Astrocyte of the cerebellum (primary cell): ENCODE data around the gene OR4Q2.

Experiments used
- DNase-seq: peaks from one replicate; pipeline ENCODE4 v3.0.0-alpha.2; 2011; ENCODE audit warnings: low read depth
- H3K4me3 ChIP-seq: 2 replicates; pipeline ENCODE4 v1.5.1; 2011; ENCODE audit warnings: mild to moderate bottlenecking, low read depth, low read length, moderate library complexity
- CTCF ChIP-seq: IDR thresholded peaks from 2 replicates; pipeline ENCODE4 v1.5.1; 2012; ENCODE audit warnings: low read length, low read depth, moderate library complexity, mild to moderate bottlenecking; ENCODE audit errors: missing control alignments
- in situ Hi-C: cut with HindIII; loops from 2 replicates; pipeline ENCODE4 v1.10.0; 2017; ENCODE audit warnings: low sequenced_read_pairs

The OR4Q2 gene

GRCh38 chr14:20019257-20019865 is 17.4 kb downstream of the OR4Q2 start, which contains the start of gene OR4K14:
OR4K14 (minus strand) TSS chr14:20019307; CDS start chr14:20015193, 4,114 bp downstream.
- DNase-seq = no peak
- TF ChIP-seq CTCF = no peak
- H3K4me3 ChIP-seq = no peak within 1 kb of the TSS
- in situ Hi-C loops = no loop called here

- no peak overlapping the region for H3K4me3 ChIP-seq
- in situ Hi-C loops = no loop called here
- no peak for TF ChIP-seq CTCF
- DNase-seq = no peak
These were observed 29.1 kb downstream of the OR4Q2 start for GRCh38 chr14:20031058-20031457.

DNA sequence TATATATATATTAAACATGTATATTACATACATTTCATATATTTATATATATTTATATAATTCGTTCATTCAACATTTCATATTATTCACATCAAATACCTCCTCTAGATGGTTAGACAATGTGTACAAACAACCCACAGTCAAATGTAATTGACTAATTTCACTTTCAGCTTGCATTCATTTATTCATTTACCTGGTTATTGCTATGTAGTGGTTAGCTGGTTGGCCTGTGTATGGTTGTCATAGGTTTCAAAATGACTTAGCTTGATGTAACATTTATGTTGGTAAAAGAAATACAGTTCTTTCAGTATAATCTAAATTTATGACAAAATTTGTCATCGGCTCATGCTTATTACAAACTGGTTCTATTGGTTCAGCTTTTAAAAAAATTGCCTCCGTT is 33.5 kb downstream of the OR4Q2 start:
- in situ Hi-C loops = no loop called here
- no peak for TF ChIP-seq CTCF
- H3K4me3 ChIP-seq = no peak overlapping the region
- DNase-seq = no peak

- no peak for DNase-seq
- H3K4me3 ChIP-seq = no peak within 1 kb of the TSS
- in situ Hi-C loops = no loop called here
- TF ChIP-seq CTCF = no peak
These were observed 34.0 kb downstream of the OR4Q2 start, which contains the start of gene OR4K13 for GRCh38 chr14:20035938-20036337. OR4K13 (minus strand) TSS chr14:20036038; CDS start chr14:20034758, 1,280 bp downstream.

DNA sequence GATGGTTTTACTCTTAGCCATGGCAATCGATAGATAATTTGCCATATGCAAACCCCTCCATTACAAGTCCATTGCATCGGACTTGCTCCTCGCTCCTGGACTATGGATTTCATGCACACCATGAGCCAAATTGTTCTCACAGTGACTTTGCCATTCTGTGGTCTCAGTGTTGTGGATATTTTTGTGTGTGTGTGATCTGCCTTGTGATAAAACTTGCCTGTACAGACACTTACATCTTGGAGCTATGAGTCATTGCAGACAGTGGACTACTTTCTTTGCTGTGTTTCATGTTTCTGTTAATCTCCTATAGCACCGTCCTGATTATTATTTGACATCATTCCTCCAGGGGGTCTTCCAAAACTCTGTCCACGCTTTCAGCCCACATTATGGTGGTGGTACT is 42.3 kb downstream of the OR4Q2 start:
- no peak for DNase-seq
- no peak for TF ChIP-seq CTCF
- H3K4me3 ChIP-seq = no peak overlapping the region
- in situ Hi-C loops = no loop called here

DNA sequence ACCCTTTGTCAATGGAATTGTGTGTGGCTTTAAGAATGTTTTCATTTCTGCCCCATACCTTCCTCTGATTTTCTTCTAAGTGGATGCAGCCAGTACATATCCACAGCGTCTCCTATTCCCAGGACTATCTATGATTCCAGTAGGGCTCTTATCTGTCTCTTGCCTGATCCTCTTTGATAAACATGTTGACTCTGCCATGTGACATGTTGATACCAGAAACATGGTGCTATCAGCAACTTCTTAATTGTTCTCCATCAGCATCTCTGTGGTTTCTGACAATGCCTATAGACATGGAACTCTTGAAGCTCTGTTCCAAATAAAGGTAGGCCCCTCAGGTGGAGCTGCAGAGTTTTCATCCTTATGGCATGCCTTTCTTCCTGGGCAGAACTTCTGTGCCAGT is 46.2 kb downstream of the OR4Q2 start:
- in situ Hi-C loops = no loop called here
- no peak for DNase-seq
- no peak for TF ChIP-seq CTCF
- no peak overlapping the region for H3K4me3 ChIP-seq
